CD4-positive, alpha-beta T cell treated with Interleukin-17A for 1 hour (primary cell): Measurements from ENCODE around the gene AQP5.

ENCODE experiments used
- DNase-seq: peaks from one replicate; pipeline ENCODE4 v3.0.0-alpha.2; 2020

AQP5 gene

GRCh38 chr12:49932533-49933130 is 29.0 kb upstream of the AQP5 start:
- no peak for DNase-seq

DNA sequence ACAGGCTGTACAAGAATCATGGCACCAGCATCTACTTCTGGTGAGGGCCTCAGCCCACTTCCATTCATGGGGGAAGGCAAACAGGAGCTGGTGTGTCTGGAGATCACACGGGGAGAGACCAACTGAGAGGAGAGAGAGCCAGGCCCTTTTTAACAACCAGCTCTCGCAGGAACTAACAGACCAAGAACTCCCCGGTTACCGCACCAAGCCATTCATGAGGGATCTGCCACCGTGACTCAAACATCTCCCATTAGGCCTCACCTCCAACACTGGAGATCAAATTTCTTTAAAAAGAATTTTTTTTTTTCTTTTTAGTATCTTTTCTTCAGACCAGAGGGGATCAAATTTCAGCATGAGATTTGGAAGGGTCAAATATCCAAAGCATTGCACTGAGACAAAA is 27.9 kb upstream of the AQP5 start:
- DNase-seq = no peak

GRCh38 chr12:49934505-49934904 is 27.2 kb upstream of the AQP5 start:
- DNase-seq = no peak

DNA sequence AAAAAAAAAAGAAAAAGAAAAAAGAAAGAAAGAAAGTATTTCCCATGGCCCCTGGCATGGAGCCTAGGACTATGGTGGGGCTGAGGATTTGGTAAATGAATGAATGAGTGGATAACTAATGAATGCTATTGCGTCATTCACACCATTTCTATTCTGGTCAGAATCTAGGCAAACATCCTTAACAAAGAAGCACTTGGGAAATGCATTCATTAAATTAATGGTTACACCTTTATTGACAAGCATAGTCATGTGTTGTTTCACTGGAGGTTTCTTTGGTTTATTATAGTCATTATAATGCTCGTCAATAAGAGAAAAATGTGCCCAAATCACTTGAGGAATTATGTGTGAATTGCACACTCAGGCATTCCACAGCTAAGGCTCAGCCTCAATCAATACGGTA is 24.7 kb upstream of the AQP5 start:
- no peak for DNase-seq

DNA sequence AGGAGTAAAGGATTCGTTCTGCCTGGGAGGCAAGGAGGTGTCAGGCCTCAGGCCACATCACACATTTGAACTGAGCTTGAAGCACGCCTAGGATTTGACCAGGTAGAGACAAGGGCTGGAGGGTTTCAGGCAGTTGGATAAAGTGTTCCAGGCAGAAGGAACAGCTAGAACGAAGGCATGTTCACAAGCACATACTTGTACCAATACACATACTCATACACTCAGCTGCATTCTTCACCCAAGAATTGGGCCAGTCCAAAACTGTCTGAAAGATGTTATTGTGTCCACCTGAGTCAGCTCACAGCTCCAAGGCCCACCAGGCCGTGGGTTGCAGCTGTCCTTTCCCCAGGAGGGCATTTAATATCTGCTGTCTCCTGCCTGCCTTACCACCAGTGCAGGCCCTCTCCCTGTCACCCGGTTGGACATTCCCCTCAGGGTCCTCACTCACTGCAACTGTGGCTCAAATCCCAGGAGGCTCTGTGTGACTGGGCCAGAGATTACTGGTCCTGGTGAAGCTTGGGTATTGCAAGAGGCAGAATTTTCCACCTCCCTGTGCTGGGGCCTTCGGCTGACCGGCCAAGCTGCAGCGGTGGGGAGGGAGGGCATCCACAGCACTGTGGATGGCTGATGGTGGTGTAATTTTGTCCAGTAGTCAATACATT is 23.9 kb upstream of the AQP5 start:
- DNase-seq = no peak

GRCh38 chr12:49939307-49939706 is 22.4 kb upstream of the AQP5 start:
- DNase-seq = no peak

- DNase-seq = no peak
These were observed 22.0 kb upstream of the AQP5 start for GRCh38 chr12:49939707-49940106.

DNA sequence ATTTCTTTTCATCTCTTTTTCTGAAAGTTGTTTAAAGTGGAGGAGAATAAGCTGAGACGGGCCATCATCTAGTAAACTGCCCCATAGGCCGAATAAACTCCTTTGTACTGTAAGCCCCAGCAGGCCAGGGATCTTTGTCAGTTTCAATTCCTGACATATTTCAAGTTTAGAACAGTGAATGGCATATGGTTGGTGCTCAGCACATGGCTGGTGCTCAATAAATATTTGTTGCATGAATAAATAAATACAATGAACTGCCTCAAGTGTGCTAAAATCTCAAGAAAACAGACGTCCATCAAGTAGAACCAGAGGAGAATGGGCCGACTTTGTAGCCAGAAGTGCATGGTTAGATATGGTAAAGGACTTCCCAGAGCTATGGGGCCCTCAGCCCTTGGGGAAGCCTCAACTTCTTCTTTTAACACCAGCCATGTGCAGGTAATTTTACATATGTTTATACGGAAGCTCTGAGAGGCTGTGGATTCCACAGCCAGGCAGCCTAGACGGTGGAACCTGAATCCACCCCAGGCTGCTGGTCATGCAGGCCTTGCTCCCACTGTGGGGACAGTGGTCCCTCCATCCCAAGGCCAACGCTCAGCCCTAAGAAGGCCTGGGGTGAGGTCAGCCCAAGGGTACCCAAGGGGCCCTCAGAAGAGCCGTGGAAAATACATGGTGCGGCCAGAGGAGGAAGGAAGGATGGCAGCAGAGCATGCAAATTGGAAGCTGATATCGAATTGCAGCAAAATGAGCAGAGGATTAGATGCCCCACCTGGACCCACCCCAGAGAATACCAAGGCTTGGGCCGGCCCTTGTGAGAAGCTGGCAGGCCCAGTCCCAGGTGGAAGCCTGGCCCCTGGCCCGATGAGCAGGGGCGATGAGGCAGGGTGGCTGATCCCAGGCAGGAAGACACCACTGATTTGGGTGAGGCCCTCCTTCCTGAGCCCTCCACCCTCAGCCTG is 19.8 kb upstream of the AQP5 start:
- no peak for DNase-seq

- DNase-seq = no peak
These were observed 19.2 kb upstream of the AQP5 start for GRCh38 chr12:49942512-49942893.

GRCh38 chr12:49942921-49943624 is 18.6 kb upstream of the AQP5 start:
- peak; percentile 13 for DNase-seq

DNA sequence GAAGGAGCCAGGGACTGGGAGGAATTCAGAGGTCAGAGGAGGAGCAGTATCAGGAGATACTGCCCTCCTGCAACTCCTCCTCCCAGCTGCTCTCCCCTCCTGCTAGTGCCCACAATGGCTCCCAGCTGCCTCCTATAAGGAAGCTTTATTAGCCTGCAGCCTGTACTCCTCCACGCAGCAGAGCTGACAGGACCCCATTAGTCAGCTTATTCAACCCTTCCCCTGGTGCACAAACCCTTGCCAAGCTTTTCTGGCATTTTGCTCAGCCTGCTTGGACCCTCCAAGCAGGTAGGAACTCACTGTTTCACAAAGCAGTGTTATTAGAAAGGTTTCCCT is 18.1 kb upstream of the AQP5 start:
- DNase-seq = no peak

- no peak for DNase-seq
These were observed 17.6 kb upstream of the AQP5 start for GRCh38 chr12:49944046-49944445.

GRCh38 chr12:49944718-49945117 is 17.0 kb upstream of the AQP5 start:
- DNase-seq = no peak

DNA sequence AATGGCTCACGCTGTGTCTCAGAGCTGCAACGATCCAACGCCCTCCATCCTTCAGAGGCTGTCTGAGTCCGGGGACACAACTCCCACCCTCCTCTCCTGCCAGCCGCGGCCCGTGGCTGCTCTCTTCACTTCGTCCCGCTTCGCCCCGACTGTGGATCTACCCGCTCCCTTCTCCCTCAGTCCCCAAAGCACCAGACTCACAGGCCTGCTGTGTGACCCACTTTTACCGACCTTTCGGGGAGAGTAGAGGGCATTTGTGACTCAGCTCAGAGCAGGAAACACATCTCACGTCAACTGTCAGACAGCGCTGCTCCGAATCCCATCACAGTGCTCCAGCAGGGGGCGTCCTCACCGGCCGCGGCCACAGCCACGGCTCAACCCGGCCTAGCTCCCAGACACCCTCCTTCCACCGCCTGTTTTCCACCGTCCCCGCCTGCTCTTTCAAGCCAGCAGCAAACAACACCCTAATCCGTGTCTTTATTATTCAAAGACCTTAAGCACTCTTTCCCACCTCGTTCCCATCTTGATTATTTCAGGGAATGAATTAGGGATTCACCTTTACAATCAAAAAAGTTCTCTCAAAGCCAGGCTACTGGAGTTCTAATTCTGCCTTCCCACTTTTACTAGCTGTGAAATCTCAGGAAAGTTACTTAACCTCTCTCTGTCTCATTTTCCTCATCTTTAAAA is 16.1 kb upstream of the AQP5 start:
- DNase-seq = peak; percentile 81

- DNase-seq = peak; percentile 8
These were observed 15.6 kb upstream of the AQP5 start for GRCh38 chr12:49946086-49946485.

GRCh38 chr12:49946497-49946896 is 15.2 kb upstream of the AQP5 start:
- DNase-seq = no peak

- DNase-seq = no peak
These were observed 14.0 kb upstream of the AQP5 start for GRCh38 chr12:49947593-49948226.

DNA sequence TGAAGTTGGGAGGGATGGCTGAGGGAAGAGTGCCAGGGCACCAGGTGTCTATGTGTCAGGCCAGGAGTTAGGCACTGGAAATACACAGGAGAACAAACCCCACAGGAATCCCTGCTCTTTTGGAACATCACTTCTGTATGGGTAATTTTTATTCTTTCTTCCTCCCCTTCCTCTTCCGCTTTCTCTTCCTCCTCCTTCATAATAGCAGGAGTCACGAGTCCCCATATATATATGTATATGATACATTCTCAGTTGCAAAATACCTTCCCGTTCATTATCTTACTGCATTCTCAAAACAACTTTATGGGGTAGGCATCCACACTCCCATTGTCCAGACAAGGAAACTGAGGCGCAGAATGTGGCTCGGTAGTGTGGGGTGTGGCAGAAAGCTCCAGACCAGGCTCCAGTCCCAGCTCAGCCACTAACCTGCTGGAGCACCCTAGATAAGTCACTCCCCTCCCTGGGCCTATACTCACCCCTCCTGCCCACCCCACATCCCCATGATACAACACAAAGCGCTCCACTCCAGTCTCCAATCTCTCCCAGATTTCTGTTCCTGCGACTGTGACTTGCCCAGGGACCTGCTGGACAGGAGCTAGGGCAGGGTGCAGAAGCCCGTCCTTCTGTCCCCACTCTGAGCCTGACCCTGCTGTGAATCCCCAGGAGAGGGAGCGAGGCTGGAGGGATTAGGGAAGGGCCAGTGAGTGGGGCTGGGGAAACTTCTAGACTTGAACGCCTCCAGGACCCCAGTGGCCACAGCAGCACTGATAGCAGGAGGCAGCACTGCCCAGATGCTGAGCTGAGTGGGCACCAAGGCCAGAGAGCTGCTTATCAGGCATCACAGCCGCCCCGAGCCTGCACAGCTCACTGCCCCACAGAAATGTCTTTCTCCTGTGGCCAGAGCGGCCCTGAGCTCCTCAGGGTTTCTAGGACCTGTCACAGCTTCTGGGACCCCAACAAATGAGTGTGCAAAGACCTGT is 12.5 kb upstream of the AQP5 start:
- no peak for DNase-seq

DNA sequence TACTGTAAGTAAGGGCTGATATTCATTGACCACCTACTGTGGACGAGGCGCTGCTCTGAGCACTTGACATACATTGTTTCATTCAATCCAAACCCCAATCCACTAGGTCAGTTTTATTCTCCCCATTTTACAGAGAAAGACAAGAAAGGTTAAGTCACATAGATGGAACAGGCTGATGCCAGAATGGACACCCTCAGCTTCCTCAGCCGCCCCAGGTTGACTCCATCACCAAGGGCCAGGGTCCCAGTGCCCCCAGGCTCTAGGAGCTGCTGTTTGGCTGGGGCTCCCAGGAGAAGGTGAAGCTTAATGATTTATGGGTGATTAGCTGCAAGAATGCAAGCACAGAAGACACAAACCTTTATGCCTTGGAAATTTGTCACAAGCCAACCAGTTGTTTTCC is 11.8 kb upstream of the AQP5 start:
- DNase-seq = no peak

DNA sequence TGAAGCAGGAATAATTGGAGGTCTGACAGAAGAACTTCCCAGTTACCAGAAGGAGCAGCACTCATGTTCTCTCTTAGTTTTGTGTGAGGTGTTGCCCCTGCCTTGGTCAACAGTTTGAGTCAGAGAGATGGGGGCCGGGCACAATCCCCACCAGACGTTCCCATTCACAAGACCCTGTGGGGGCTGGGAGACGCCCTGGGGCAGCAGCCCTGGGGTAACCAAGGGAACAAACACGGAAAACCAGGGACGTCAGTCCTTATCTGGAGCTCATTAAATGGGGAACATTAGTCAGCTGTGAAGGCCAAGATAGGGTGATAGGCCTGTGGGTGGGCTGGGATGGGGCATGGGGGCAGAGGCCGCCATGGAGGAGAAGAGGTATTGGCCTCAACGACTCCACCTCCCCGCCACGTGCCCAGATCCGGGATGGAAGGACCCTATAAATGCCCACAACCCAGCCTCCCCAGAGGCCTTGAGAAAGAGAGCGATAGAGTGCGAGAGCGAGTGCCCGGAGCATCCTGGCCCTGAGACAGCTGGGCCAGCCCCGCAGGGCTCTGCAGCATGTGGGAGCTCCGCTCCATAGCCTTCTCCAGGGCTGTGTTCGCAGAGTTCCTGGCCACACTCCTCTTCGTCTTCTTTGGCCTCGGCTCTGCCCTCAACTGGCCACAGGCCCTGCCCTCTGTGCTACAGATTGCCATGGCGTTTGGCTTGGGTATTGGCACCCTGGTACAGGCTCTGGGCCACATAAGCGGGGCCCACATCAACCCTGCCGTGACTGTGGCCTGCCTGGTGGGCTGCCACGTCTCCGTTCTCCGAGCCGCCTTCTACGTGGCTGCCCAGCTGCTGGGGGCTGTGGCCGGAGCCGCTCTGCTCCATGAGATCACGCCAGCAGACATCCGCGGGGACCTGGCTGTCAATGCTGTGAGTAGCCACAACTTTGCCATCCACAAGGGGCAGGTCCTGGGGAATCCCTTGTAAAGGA is 11.1 kb upstream of the AQP5 start, which contains the start of gene AQP2:
TSS of gene AQP2 (plus strand) at position 465 of the 979 bp plus-strand sequence. CDS start at position 559, 94 bp downstream.
- no peak for DNase-seq
